Hematopoietic multipotent progenitor cell treated with erythropoietin and hydrocortisone succinate and interleukin-3 and kit ligand, for 6 days (in vitro differentiated cells): ENCODE measurements around the gene PTBP2.

ENCODE experiments used
- DNase-seq: peaks from one replicate; pipeline ENCODE4 v3.0.0-alpha.2; 2015

PTBP2 gene

GRCh38 chr1:96833376-96833775, 111.8 kb downstream of the PTBP2 start:
- no peak for DNase-seq

DNA sequence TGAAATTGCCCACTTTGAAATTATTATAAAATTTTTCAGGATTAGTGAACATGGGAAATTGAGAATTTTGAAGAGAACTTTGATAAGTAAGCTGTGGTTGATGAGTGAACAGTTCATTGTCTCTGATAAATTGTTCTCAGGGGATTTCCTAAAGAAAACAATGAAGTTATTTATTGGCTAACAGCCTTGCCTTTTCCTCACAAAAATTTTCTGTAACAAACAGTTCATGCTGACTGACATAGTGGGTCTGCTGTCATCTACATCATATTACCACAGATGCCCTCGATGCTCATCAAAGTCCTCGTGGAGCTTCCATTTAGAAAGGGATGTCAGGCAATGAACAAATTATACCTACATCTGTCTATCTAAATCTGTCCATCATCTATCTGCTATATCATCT, 113.4 kb downstream of the PTBP2 start:
- no peak for DNase-seq

DNA sequence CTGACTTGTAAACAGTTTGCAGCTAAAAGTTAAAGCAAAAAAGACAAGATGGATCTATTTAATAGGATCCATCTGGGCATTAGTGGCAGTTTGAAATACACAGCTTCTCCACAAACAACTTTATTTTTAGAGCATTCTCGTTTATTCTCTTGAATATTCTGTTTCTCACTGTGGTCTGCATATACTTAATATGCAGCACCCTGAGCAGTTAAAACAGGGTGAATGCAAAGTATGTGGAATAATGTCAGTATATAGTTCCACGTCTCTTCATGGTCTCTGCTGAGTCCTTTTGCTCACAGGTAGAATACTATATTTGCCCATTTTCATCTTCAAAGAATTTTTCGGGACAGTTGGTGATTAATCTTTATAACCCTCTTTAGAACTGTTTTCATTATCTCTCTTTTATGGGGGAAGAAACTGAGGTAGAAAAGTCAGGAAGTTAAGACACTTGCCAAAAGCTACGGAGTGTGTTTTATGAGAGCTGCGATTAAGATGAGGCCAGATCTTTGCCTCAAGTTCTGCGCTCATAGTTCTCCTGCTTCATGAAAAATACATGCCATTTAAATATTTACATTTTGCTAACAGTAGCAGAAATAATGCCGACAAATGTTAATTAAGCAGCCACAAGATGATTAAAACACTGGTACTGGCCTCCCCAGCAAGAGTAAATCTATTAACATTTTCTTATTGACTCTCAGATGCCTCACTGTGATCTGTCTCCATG, 115.6 kb downstream of the PTBP2 start:
- no peak for DNase-seq

DNA sequence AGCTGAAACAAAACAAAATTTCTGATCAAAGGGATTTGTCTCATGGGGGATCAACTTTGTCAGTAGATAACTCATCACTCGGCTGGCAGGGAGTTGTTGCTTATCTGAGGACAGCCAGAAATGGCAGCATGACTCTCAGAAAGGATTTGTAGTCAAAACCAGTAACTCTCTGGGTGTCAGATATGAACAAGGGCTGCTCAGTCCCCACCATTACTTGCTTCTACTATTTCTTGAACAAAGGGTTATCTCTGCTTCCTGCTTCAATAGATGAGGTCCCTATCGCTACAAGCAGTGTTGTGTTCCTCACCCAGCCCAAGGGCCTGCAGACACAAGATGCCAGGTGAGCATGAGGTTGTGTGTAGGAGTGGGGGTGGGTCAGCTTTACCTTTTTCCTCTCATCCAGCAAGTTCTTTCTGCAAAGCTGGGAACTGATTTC, 116.2 kb downstream of the PTBP2 start:
- peak; percentile 39 for DNase-seq

DNA sequence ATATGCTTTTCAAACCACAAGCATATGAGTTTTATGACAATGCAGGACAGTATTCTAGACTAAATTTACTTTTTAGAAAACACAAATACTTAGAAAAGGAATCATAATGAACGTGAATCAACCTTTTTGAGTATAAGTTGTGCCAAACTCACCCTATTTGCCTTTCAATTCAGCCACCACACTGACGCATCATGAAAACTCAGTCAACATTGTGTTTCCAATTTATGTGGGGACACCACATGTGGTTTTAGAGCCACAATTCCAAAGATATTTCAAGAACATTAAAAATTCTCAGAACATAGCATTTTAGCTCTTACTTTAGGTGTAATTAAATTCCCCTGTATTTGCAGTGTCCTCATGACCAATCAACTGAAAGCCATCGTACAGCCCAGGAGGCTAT, 118.8 kb downstream of the PTBP2 start:
- DNase-seq = no peak

DNA sequence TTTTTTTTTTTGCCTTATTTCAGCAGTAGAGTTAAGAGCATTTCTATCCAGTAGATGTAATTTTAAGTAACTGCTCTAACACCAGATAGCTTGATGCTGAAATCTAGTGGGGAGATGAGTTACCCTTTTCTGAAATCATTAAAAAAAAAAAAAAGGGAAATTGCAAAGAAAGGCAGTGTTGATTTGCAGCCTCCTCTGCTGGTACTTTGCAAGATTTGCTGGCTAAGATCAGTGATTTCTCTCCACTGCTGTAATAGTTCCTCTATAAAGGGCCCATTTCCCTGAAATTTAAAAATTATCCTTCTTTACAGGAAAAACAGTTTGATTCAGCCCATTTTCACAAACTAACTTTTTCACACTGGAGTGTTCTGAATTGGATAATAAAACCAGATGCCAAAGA, 120.6 kb downstream of the PTBP2 start:
- DNase-seq = peak; percentile 25

GRCh38 chr1:96843196-96843595, 121.6 kb downstream of the PTBP2 start:
- DNase-seq = no peak

DNA sequence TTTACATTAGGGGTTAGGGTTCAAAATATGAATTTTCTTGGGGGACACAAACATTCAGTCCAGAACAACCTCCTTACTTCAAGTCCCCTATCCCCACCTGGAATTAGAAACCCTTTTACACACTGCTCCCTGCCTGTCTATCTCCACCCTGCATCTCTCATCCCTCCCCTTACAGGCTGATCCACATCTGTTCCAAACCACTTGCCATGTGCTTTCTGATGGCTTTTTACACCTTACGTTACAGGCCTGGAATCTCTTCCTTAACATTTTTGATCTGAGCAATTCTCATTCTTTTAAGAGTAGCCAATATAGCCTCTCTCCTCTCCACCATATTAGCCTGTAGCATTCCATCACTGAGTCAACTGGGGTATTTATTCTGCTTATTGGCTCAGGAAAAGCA, 122.0 kb downstream of the PTBP2 start:
- no peak for DNase-seq

DNA sequence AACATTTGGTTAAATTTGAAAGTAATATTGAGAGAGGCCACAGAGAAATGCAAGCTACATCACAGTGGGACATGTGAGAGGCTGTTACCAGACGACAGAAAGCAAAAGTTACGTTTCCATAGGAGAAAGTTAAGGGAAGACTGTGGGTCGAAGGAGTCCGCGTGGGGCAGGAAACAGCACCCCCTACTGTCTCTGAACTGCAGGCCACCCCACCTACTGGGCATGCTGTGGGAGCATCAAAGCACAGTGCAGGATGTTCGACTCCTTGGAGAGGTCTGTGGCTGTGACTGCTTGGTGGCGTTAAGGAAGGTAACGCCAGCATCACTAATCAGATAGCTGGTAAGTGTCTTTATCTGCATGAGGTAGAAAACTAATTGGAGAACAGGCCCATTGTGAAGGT, 123.9 kb downstream of the PTBP2 start:
- DNase-seq = peak; percentile 64

DNA sequence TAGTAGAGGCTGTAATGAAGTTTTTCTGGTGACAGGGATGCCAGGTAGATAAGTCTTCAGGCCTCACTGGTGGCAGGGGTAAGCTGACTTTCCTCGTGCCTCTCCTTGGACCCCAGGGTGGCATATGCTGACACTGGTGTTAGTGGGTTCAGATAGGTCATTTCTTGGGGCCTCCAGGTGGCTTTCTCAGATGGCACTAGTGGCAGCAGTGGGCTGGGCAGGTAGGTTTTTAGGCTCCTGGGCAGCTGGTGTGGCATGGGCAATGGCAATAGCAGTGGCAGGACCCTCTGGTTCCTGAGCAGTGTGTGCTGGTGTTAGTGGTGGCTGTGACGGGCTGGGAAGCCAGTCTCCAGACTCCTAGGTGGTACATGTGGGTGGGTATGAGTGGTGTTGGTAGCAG, 140.3 kb downstream of the PTBP2 start:
- DNase-seq = no peak

DNA sequence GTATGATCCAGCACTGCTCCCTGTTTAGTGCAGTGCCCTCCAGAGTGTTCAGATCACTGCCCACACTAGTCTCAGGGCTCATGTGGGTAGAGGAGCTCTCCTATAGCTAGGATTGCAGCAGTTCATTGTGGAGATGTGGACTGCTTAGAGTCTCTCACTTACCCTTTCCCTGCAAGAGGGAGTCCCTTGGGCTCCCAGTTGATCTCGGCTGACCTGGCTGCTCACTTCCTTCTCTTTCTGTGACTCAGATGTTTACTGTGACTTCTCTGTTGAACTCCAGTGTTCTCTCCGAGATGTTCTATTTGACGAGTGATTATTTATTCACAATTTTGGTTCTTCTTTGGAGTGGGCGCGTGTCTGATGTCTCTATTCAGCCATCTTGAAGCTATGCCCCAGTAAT, 141.9 kb downstream of the PTBP2 start:
- DNase-seq = no peak
